ENCODE results near the gene HAUS8. TPM values are rescaled to one million over a fixed set of nuclear protein-coding genes. Genes with fewer than 3 reads are reported as not detected.

Gene HAUS8
- total RNA-seq, 2 experiments from 2014 or later = 47.3 to 74.1 TPM

DNA sequence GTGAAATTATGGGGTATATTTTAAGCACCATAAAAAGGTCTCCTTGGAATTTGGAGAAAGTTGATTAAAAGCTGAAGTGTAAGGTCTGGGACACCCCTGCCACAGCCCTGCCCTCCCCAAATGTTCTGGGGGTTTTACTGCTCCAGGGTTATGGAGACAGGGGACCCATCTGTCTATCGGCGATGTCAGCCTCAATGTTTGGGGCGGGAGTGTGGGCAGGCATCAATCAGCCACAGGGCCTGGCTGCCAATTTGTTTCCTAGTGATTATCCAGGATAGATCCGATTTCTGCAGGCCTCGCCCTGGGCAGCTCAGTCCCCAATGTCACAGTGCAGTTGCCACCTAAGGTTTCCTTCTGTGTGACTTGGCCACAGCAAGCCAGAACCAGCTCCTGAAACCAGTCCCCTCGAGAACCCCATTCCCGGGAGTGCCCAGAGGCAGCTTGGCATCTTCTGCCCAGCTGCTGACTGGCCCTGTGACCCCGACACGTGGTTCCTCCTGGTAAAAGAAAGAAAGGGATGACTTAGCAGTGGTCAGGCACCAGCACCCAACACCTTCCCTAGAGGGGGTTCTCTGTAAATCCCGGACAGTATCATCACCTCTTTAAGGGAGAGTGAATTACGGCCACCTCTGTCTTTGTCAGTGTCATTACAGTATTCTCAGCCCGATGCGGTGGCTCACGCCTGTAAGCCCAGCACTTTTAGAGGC is 41.9 kb upstream of the HAUS8 start:
- peaks cover 6% of the 10 kb centered on the region for H3K4me1 ChIP-seq (ENCODE audit: insufficient read depth, low read length, poor library complexity, severe bottlenecking)
- no peak overlapping the region for H3K4me3 ChIP-seq (ENCODE audit: low read depth, low read length, poor library complexity, severe bottlenecking)
- H3K79me2 ChIP-seq (ENCODE audit: insufficient read depth, low read depth, low read length) = peaks cover 4% of the 10 kb centered on the region; the same call in 1 of the 2 replicates
- ChIA-PET POLR2A (interaction anchor here (0.6 kb wide), 1 partner anchor 309 kb away, joined by 3 read pairs; no protein-coding TSS in a partner anchor), CTCF (ENCODE audit: unreplicated experiment) (no interaction called here)
- H4K20me1 ChIP-seq (ENCODE audit: insufficient read depth, low read length) = no peaks in the 10 kb centered on the region
- no peak overlapping the region for H2AFZ ChIP-seq (ENCODE audit: low read length)
- H3K4me2 ChIP-seq (ENCODE audit: low read length) = no peak overlapping the region
- DNase-seq (ENCODE audit: low spot score) = no peak
- H3K36me3 ChIP-seq (ENCODE audit: insufficient read depth, low read length) = peaks cover 39% of the 10 kb centered on the region
- BruUV-seq (replicated peaks) = no TSS peak
- H3K9me2 ChIP-seq (ENCODE audit: insufficient read depth, low read length) = no peaks in the 10 kb centered on the region
- intact Hi-C loops (cut with micrococcal nuclease; ENCODE audit: unreplicated experiment) = no loop called here
- no peaks in the 10 kb centered on the region for H3K9me3 ChIP-seq (ENCODE audit: low read length)
- H3K27ac ChIP-seq (ENCODE audit: low read depth, low read length, poor library complexity, severe bottlenecking) = no peak overlapping the region
- TF ChIP-seq EZH2phosphoT487 (IDR thresholded peaks at IDR 0.05; ENCODE audit: borderline replicate concordance, low read depth, low read length) = no peak
- TF ChIP-seq, protein P1, sequence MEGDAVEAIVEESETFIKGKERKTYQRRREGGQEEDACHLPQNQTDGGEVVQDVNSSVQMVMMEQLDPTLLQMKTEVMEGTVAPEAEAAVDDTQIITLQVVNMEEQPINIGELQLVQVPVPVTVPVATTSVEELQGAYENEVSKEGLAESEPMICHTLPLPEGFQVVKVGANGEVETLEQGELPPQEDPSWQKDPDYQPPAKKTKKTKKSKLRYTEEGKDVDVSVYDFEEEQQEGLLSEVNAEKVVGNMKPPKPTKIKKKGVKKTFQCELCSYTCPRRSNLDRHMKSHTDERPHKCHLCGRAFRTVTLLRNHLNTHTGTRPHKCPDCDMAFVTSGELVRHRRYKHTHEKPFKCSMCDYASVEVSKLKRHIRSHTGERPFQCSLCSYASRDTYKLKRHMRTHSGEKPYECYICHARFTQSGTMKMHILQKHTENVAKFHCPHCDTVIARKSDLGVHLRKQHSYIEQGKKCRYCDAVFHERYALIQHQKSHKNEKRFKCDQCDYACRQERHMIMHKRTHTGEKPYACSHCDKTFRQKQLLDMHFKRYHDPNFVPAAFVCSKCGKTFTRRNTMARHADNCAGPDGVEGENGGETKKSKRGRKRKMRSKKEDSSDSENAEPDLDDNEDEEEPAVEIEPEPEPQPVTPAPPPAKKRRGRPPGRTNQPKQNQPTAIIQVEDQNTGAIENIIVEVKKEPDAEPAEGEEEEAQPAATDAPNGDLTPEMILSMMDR (conservative IDR thresholded peaks at IDR 0.05; ENCODE audit: low read length) = no peak

DNA sequence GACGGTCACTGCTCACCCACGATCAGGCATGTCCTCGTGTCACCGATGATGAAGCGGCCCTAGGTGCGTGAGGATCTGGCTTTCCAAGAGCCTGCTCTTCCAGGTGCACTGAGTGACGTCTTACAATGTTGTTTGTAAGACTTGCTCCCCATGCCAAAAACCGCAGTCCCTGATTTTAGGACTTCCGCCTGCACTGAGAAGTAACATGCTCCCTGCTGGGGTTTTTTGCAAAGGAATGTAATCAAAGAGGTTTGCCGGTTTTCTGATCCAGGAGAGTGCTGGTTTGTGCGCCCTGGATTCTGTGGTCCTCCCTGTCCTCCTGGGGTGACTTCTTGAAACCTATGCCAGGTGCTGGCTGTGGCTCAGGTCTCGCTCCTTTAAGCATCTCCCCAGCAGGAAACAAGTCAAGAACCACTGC is 39.2 kb upstream of the HAUS8 start:
- BruUV-seq (replicated peaks) = no TSS peak
- H3K79me2 ChIP-seq (ENCODE audit: insufficient read depth, low read depth, low read length) = peaks cover 20% of the 10 kb centered on the region; the same call in 1 of the 2 replicates
- peaks cover 55% of the 10 kb centered on the region for H3K36me3 ChIP-seq (ENCODE audit: insufficient read depth, low read length)
- no peak overlapping the region for H3K4me3 ChIP-seq (ENCODE audit: low read depth, low read length, poor library complexity, severe bottlenecking)
- H2AFZ ChIP-seq (ENCODE audit: low read length) = no peak overlapping the region
- H3K4me1 ChIP-seq (ENCODE audit: insufficient read depth, low read length, poor library complexity, severe bottlenecking) = peaks cover 13% of the 10 kb centered on the region
- H3K4me2 ChIP-seq (ENCODE audit: low read length) = no peak overlapping the region
- ChIA-PET CTCF (ENCODE audit: unreplicated experiment) (no interaction called here), POLR2A (no interaction called here)
- no peaks in the 10 kb centered on the region for H3K9me2 ChIP-seq (ENCODE audit: insufficient read depth, low read length)
- H4K20me1 ChIP-seq (ENCODE audit: insufficient read depth, low read length) = no peaks in the 10 kb centered on the region
- DNase-seq (ENCODE audit: low spot score) = no peak
- H3K27ac ChIP-seq (ENCODE audit: low read depth, low read length, poor library complexity, severe bottlenecking) = no peak overlapping the region
- intact Hi-C loops (cut with micrococcal nuclease; ENCODE audit: unreplicated experiment) = no loop called here
- no peaks in the 10 kb centered on the region for H3K9me3 ChIP-seq (ENCODE audit: low read length)
- no peak for TF ChIP-seq EZH2phosphoT487 (IDR thresholded peaks at IDR 0.05; ENCODE audit: borderline replicate concordance, low read depth, low read length)
- TF ChIP-seq, protein P1 (conservative IDR thresholded peaks at IDR 0.05; ENCODE audit: low read length) = no peak

DNA sequence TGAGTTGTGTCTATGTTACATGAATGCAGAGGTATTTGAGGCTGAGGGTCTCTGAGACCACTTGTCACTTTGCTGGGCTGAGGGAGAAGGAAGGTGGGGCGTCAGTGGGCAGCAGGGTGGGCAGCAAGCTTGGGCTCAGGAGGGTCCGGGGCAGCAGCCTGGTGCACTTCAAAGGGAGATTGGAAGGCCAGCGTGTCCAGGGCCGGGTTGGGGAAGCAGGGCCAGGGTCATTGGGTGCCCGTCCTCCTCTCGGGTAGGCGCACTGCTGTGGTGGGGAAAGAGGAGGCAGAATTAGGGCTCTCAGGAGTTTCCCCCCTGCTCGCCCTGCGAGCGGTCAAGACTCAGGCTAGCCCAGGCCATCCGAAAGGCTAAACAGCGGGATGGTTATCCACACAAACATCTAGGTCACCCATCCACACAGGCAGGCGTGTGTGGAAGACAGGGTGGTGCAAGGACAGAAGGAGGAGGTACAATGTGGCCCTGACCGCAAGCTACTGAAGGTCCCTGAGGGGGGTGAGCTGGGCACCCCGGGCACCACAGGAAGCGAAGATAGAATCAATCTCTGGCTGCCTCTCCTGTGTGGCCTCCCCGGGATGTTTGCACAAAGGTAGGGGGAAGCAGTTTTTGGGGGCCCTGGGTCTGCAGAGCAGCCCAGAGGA is 38.0 kb upstream of the HAUS8 start:
- Histone ChIP-seq H3K9me3 (ENCODE audit: low read length) (no peaks in the 10 kb centered on the region), H3K27ac (ENCODE audit: low read depth, low read length, poor library complexity, severe bottlenecking) (no peak overlapping the region), H3K4me3 (ENCODE audit: low read depth, low read length, poor library complexity, severe bottlenecking) (no peak overlapping the region), H3K79me2 (ENCODE audit: insufficient read depth, low read depth, low read length) (peaks cover 25% of the 10 kb centered on the region; the same call in 1 of the 2 replicates), H2AFZ (ENCODE audit: low read length) (no peak overlapping the region), H3K9me2 (ENCODE audit: insufficient read depth, low read length) (no peaks in the 10 kb centered on the region), H4K20me1 (ENCODE audit: insufficient read depth, low read length) (no peaks in the 10 kb centered on the region), H3K36me3 (ENCODE audit: insufficient read depth, low read length) (peaks cover 54% of the 10 kb centered on the region), H3K4me1 (ENCODE audit: insufficient read depth, low read length, poor library complexity, severe bottlenecking) (peaks cover 14% of the 10 kb centered on the region), H3K4me2 (ENCODE audit: low read length) (no peak overlapping the region)
- POLR2A ChIA-PET = no interaction called here
- CTCF ChIA-PET (ENCODE audit: unreplicated experiment) = no interaction called here
- intact Hi-C loops (cut with micrococcal nuclease; ENCODE audit: unreplicated experiment) = no loop called here
- TF ChIP-seq, protein P1 (conservative IDR thresholded peaks at IDR 0.05; ENCODE audit: low read length) = no peak
- TF ChIP-seq EZH2phosphoT487 (IDR thresholded peaks at IDR 0.05; ENCODE audit: borderline replicate concordance, low read depth, low read length) = no peak
- no TSS peak for BruUV-seq (replicated peaks)
- no peak for DNase-seq (ENCODE audit: low spot score)
